Esophagus (tissue), 2 donors: ENCODE data around the gene C14orf180. TPM values are rescaled to one million over a fixed set of nuclear protein-coding genes. Genes with fewer than 3 reads are reported as not detected.
"Not testable (repeated sequence)": the region's sequence is repeated elsewhere in the genome, so short reads cannot be mapped to it uniquely, and the experiment has no call there.

Experiments
- H3K27ac ChIP-seq, 2 donors: one replicate each; pipeline ENCODE4 v1.5.1; 2013; ENCODE audit warnings: low read depth in 2 of 2, mild to moderate bottlenecking in 2 of 2, inconsistent platforms in 1 of 2, low read length in 1 of 2, moderate library complexity in 1 of 2
- H3K27me3 ChIP-seq, 2 donors: one replicate each; pipeline ENCODE4 v1.6.1; 2013; ENCODE audit warnings: low read length in 2 of 2, control low read depth in 1 of 2, mild to moderate bottlenecking in 1 of 2; ENCODE audit not compliant: insufficient read depth in 2 of 2, control insufficient read depth in 1 of 2
- H3K36me3 ChIP-seq, 2 donors: one replicate each; pipeline ENCODE4 v1.6.1; 2013; ENCODE audit warnings: low read length in 1 of 2; ENCODE audit not compliant: control insufficient read depth in 2 of 2, insufficient read depth in 2 of 2
- H3K4me1 ChIP-seq, 2 donors: one replicate each; pipeline ENCODE4 v1.6.1; 2013; ENCODE audit warnings: low read length in 1 of 2; ENCODE audit not compliant: control insufficient read depth in 2 of 2, insufficient read depth in 2 of 2
- H3K4me3 ChIP-seq, 2 donors: one replicate each; pipeline ENCODE4 v1.5.1; 2013; ENCODE audit warnings: low read length in 2 of 2, mild to moderate bottlenecking in 2 of 2, low read depth in 1 of 2, moderate library complexity in 1 of 2
- H3K9me3 ChIP-seq, 2 donors: one replicate each; pipeline ENCODE4 v1.6.1; 2013; ENCODE audit warnings: mild to moderate bottlenecking in 2 of 2, low read depth in 1 of 2, low read length in 1 of 2, moderate library complexity in 1 of 2; ENCODE audit not compliant: control insufficient read depth in 2 of 2, insufficient read depth in 1 of 2
- WGBS, 2 donors: extraction: QIAGEN DNeasy Blood & Tissue Kit; methylation state at CpG; one replicate each; pipeline ENCODE4 v1.1.7; 2013; 5-methylcytosine and 5-hydroxymethylcytosine counted together
- polyA plus RNA-seq, 2 donors: library from polyadenylated mRNA; stranded (reverse); fragments of 200-250 nt; gene quantifications; one replicate each; pipeline ENCODE4 v1.2.3, GENCODE V29; 2013
- donor health status: healthy with polysubstance abuse.
- donor health status: Bipolar disorder and iron deficiency.

The C14orf180 gene
- polyA plus RNA-seq, 2 donors: 0.06 TPM; not detected in 1

- H3K27me3 ChIP-seq: peaks cover 0 to 2% of the 10 kb centered on the region in 2 donors
- no peaks in the 10 kb centered on the region for H3K36me3 ChIP-seq
- peaks cover 0 to 7% of the 10 kb centered on the region in 2 donors for H3K9me3 ChIP-seq
- 76 to 77% methylated on average over 24 of the region's 24 CpGs for WGBS, 2 donors
- no peak overlapping the region for H3K4me3 ChIP-seq
- H3K27ac ChIP-seq: no peak overlapping the region
- no peaks in the 10 kb centered on the region for H3K4me1 ChIP-seq
Measured at GRCh38 chr14:104633276-104634137, 53.9 kb downstream of the C14orf180 start.

GRCh38 chr14:104634138-104634760, 54.7 kb downstream of the C14orf180 start:
- WGBS, 2 donors: 85 to 86% methylated on average over 20 of the region's 20 CpGs
- no peak overlapping the region for H3K27ac ChIP-seq
- H3K27me3 ChIP-seq: no peaks in the 10 kb centered on the region
- H3K36me3 ChIP-seq: no peaks in the 10 kb centered on the region
- H3K4me1 ChIP-seq: no peaks in the 10 kb centered on the region
- H3K9me3 ChIP-seq: peaks cover 0 to 3% of the 10 kb centered on the region in 2 donors
- H3K4me3 ChIP-seq: no peak overlapping the region

GRCh38 chr14:104634886-104635570, 55.5 kb downstream of the C14orf180 start:
- H3K27ac ChIP-seq: no peak overlapping the region
- H3K27me3 ChIP-seq: no peaks in the 10 kb centered on the region
- peaks cover 0 to 7% of the 10 kb centered on the region in 2 donors for H3K9me3 ChIP-seq
- 78 to 79% methylated on average over 23 to 26 of the region's 26 CpGs for WGBS, 2 donors
- H3K4me1 ChIP-seq: no peaks in the 10 kb centered on the region
- no peak overlapping the region for H3K4me3 ChIP-seq
- no peaks in the 10 kb centered on the region for H3K36me3 ChIP-seq

- Histone ChIP-seq H3K27ac (no peak overlapping the region), H3K4me3 (no peak overlapping the region), H3K36me3 (no peaks in the 10 kb centered on the region), H3K4me1 (no peaks in the 10 kb centered on the region), H3K9me3 (peaks cover 0 to 7% of the 10 kb centered on the region in 2 donors), H3K27me3 (no peaks in the 10 kb centered on the region)
- WGBS, 2 donors: 79 to 89% methylated on average over 13 of the region's 14 CpGs
Measured at GRCh38 chr14:104635717-104636116, 56.2 kb downstream of the C14orf180 start.

- H3K4me1 ChIP-seq: no peaks in the 10 kb centered on the region
- H3K9me3 ChIP-seq: peaks cover 0 to 7% of the 10 kb centered on the region in 2 donors
- H3K27me3 ChIP-seq: no peaks in the 10 kb centered on the region
- no peak overlapping the region for H3K27ac ChIP-seq
- 81 to 82% methylated on average over 11 of the region's 11 CpGs for WGBS, 2 donors
- no peak overlapping the region for H3K4me3 ChIP-seq
- no peaks in the 10 kb centered on the region for H3K36me3 ChIP-seq
Measured at GRCh38 chr14:104636131-104636530, 56.6 kb downstream of the C14orf180 start.

- H3K36me3 ChIP-seq, H3K27ac ChIP-seq, H3K4me3 ChIP-seq, H3K9me3 ChIP-seq, H3K27me3 ChIP-seq, H3K4me1 ChIP-seq: not testable (repeated sequence)
- WGBS, 2 donors: 72 to 80% methylated on average over 37 to 39 of the region's 39 CpGs
Measured at GRCh38 chr14:104636846-104637545, 57.4 kb downstream of the C14orf180 start.

GRCh38 chr14:104637546-104638003, 58.0 kb downstream of the C14orf180 start:
- WGBS, 2 donors: 74 to 75% methylated on average over 5 of the region's 5 CpGs
- Histone ChIP-seq H3K36me3 (no peaks in the 10 kb centered on the region), H3K4me3 (no peak overlapping the region), H3K27ac (no peak overlapping the region), H3K4me1 (no peaks in the 10 kb centered on the region), H3K27me3 (no peaks in the 10 kb centered on the region), H3K9me3 (peaks cover 0 to 7% of the 10 kb centered on the region in 2 donors)

- WGBS, 2 donors: 27 to 30% methylated on average over 12 of the region's 12 CpGs
- H3K4me1 ChIP-seq: no peaks in the 10 kb centered on the region
- no peaks in the 10 kb centered on the region for H3K27me3 ChIP-seq
- peaks cover 0 to 7% of the 10 kb centered on the region in 2 donors for H3K9me3 ChIP-seq
- H3K36me3 ChIP-seq: no peaks in the 10 kb centered on the region
- no peak overlapping the region for H3K27ac ChIP-seq
- H3K4me3 ChIP-seq: no peak overlapping the region
Measured at GRCh38 chr14:104638190-104638589, 58.6 kb downstream of the C14orf180 start.

GRCh38 chr14:104638927-104639450, 59.4 kb downstream of the C14orf180 start:
- 63 to 72% methylated on average over 13 of the region's 13 CpGs for WGBS, 2 donors
- Histone ChIP-seq H3K4me3 (no peak overlapping the region), H3K4me1 (no peaks in the 10 kb centered on the region), H3K27ac (no peak overlapping the region), H3K9me3 (peaks cover 0 to 7% of the 10 kb centered on the region in 2 donors), H3K36me3 (no peaks in the 10 kb centered on the region), H3K27me3 (no peaks in the 10 kb centered on the region)
